Liver (tissue), 9 donors: ENCODE results near the gene SLC8A1. TPM values are rescaled to one million over a fixed set of nuclear protein-coding genes. Genes with fewer than 3 reads are reported as not detected.

Source experiments
- DNase-seq: peaks from one replicate; pipeline ENCODE4 v3.0.0-alpha.2; 2017; ENCODE audit warnings: low spot score
- H3K27ac ChIP-seq, 2 donors: one replicate each; pipeline ENCODE4 v1.7.0; 2013; ENCODE audit warnings: inconsistent platforms in 2 of 2, low read length in 2 of 2, control low read depth in 1 of 2, low read depth in 1 of 2, mild to moderate bottlenecking in 1 of 2
- H3K27me3 ChIP-seq, 4 donors: one replicate each; pipeline versions ENCODE4 v1.6.1 to v1.7.0; 2013; ENCODE audit warnings: low read length in 3 of 4, inconsistent platforms in 1 of 4, mild to moderate bottlenecking in 1 of 4, moderate library complexity in 1 of 4; ENCODE audit not compliant: control insufficient read depth in 4 of 4, insufficient read depth in 4 of 4
- H3K36me3 ChIP-seq, 4 donors: one replicate each; pipeline versions ENCODE4 v1.6.1 to v1.7.0; 2013; ENCODE audit warnings: low read length in 3 of 4, mild to moderate bottlenecking in 3 of 4, low read depth in 1 of 4, moderate library complexity in 1 of 4; ENCODE audit not compliant: control insufficient read depth in 4 of 4, insufficient read depth in 3 of 4
- H3K4me1 ChIP-seq, 4 donors: one replicate each; pipeline versions ENCODE4 v1.6.1 to v1.7.0; 2013; ENCODE audit warnings: low read length in 3 of 4, mild to moderate bottlenecking in 3 of 4, moderate library complexity in 1 of 4; ENCODE audit not compliant: control insufficient read depth in 4 of 4, insufficient read depth in 4 of 4
- H3K4me3 ChIP-seq, 3 donors: one replicate each; pipeline versions ENCODE4 v1.6.1 to v1.7.0; 2013; ENCODE audit warnings: low read length in 3 of 3, control low read depth in 1 of 3, low read depth in 1 of 3, mild to moderate bottlenecking in 1 of 3
- H3K9ac ChIP-seq, 2 donors: one replicate each; pipeline ENCODE4 v1.7.0; 2013; ENCODE audit warnings: low read length in 2 of 2, mild to moderate bottlenecking in 2 of 2, moderate library complexity in 2 of 2, control low read depth in 1 of 2, low read depth in 1 of 2
- H3K9me3 ChIP-seq, 4 donors: one replicate each; pipeline versions ENCODE4 v1.6.1 to v1.7.0; 2013; ENCODE audit warnings: low read length in 3 of 4; ENCODE audit not compliant: control insufficient read depth in 4 of 4
- EGR1 ChIP-seq, 2 donors: IDR thresholded peaks; 2 replicates each; pipeline ENCODE4 v1.6.1; 2016 to 2018; ENCODE audit warnings: antibody characterized with exemption in 2 of 2, low read depth in 2 of 2
- FOXA1 ChIP-seq: IDR thresholded peaks from 2 replicates; pipeline ENCODE4 v1.6.1; 2016; ENCODE audit warnings: antibody characterized with exemption
- FOXA2 ChIP-seq: IDR thresholded peaks from 2 replicates; pipeline ENCODE4 v1.6.1; 2016; ENCODE audit warnings: antibody characterized with exemption
- GABPA ChIP-seq, 2 donors: IDR thresholded peaks in 1 of 2; conservative IDR thresholded peaks in 1 of 2; 2 replicates each; pipeline ENCODE4 v1.6.1; 2016; ENCODE audit warnings: antibody characterized with exemption in 2 of 2, mild to moderate bottlenecking in 1 of 2, moderate library complexity in 1 of 2
- HNF4A ChIP-seq, 2 donors: conservative IDR thresholded peaks; 2 replicates each; pipeline ENCODE4 v1.6.1; 2016; ENCODE audit warnings: antibody characterized with exemption in 2 of 2, mild to moderate bottlenecking in 2 of 2
- HNF4G ChIP-seq: IDR thresholded peaks from 2 replicates; pipeline ENCODE4 v1.6.1; 2016; ENCODE audit warnings: antibody characterized with exemption
- JUND ChIP-seq, 2 donors: IDR thresholded peaks; 2 replicates each; pipeline ENCODE4 v1.6.1; 2016; ENCODE audit warnings: antibody characterized with exemption in 2 of 2
- RAD21 ChIP-seq, 2 donors: IDR thresholded peaks; 2 replicates each; pipeline ENCODE4 v1.6.1; 2016; ENCODE audit warnings: antibody characterized with exemption in 2 of 2, mild to moderate bottlenecking in 2 of 2
- SP1 ChIP-seq: IDR thresholded peaks from 2 replicates; pipeline ENCODE4 v1.6.1; 2018; ENCODE audit warnings: antibody characterized with exemption, mild to moderate bottlenecking
- TAF1 ChIP-seq: conservative IDR thresholded peaks from 2 replicates; pipeline ENCODE4 v1.6.1; 2016; ENCODE audit warnings: antibody characterized with exemption, mild to moderate bottlenecking
- YY1 ChIP-seq: IDR thresholded peaks from 2 replicates; pipeline ENCODE4 v1.6.1; 2016; ENCODE audit warnings: antibody characterized with exemption, mild to moderate bottlenecking
- WGBS: extraction: QIAGEN DNeasy Blood & Tissue Kit; methylation state at CpG from one replicate; pipeline ENCODE4 v1.1.7; 2013; 5-methylcytosine and 5-hydroxymethylcytosine counted together
- polyA plus RNA-seq, 2 donors: library from polyadenylated mRNA; stranded (reverse) in 1 of 2; unstranded in 1 of 2; fragments of 200-250 nt in 1 of 2; fragments of >200 nt in 1 of 2; fragmentation: Nextera tagmentation in 1 of 2; extraction: Ambion mirVana in 1 of 2; gene quantifications; one replicate each; pipeline versions ENCODE4 v1.2.1 to v1.2.3, GENCODE V29; 2013 to 2015
- total RNA-seq, 2 donors: library from RNA; depleted of rRNA; stranded (reverse); fragments of >200 nt; gene quantifications; one replicate each; pipeline ENCODE4 v1.2.3, GENCODE V29; 2014
- TF ChIP-seq, protein P1 (sequence below): fragments of 150-350 bp; IDR thresholded peaks from 2 replicates; pipeline ENCODE4 v1.5.1; 2017; ENCODE audit warnings: improper control_type of control experiment, low read depth, low read length; ENCODE audit not compliant: missing input control
- TF ChIP-seq, protein P2 (sequence below): IDR thresholded peaks from 2 replicates; pipeline ENCODE4 v1.6.1; 2016; ENCODE audit warnings: antibody characterized with exemption
- TF ChIP-seq, protein P3 (sequence below): IDR thresholded peaks from 2 replicates; pipeline ENCODE4 v1.6.1; 2016; ENCODE audit warnings: antibody characterized with exemption, mild to moderate bottlenecking
- TF ChIP-seq, protein P4 (sequence below): IDR thresholded peaks from 2 replicates; pipeline ENCODE4 v1.6.1; 2016; ENCODE audit warnings: antibody characterized with exemption
- TF ChIP-seq, protein P5 (sequence below): IDR thresholded peaks from 2 replicates; pipeline ENCODE4 v1.6.1; 2016; ENCODE audit warnings: antibody characterized with exemption
- donor health status: healthy.
- donor health status: healthy.
- donor health status: healthy.
- donor health status: healthy.
- donor health status: healthy.

Gene SLC8A1
- total and polyA plus RNA-seq, 4 donors, result 1.2 to 18.5 (median 8.2) TPM

DNA sequence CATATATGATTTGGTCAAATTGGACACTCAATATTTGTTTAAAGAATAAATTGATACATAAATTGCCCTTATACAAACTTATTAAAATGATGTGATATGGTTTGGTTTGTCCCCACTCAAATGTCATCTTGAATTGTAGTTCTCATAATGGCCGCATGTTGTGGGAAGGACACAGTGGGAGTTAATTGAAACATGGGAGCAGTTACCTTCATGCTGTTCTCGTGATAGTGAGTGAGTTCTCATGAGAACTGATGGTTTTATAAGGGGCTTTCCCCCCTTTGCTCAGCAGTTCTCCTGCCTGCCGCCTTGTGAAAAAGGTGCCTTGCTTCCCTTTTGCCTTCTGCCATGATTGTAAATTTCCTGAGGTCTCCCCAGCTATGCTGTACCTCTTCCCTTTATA, 34.0 kb upstream of the SLC8A1 start:
- H3K9ac ChIP-seq, result no peak overlapping the region
- no peak for DNase-seq
- H3K4me3 ChIP-seq, result no peak overlapping the region
- 68% methylated on average over 3 of the region's 3 CpGs for WGBS
- H3K4me1 ChIP-seq, result peaks cover 0 to 8% (median 0%) of the 10 kb centered on the region in 4 donors
- TF ChIP-seq GABPA (IDR thresholded peaks at IDR 0.05 in 1 of 2, conservative IDR thresholded peaks at IDR 0.05 in 1 of 2), result no peak
- no peak for TF ChIP-seq HNF4A (conservative IDR thresholded peaks at IDR 0.05)
- no peak overlapping the region for H3K27ac ChIP-seq
- H3K36me3 ChIP-seq, result no peaks in the 10 kb centered on the region
- H3K9me3 ChIP-seq, result no peaks in the 10 kb centered on the region
- H3K27me3 ChIP-seq, result no peaks in the 10 kb centered on the region

DNA sequence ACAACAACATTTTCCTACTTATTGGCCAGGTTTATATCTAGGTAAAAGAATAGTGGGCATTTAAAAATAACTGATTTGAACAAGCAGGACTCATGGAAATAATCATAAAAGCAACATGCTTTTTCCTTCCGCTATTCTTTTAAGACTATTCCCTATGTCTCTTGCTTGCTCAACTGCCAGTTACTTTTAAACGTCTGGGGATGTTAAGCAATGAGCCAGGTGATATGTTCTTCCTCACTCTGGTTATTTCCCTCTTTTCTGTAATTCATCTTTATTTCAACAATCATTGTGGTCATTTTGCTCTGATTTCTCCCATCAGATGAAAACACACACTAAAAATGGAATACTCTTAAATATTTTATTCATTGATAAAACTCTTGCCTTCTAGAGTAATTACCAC, 33.4 kb upstream of the SLC8A1 start:
- WGBS, result 56% methylated on average over 2 of the region's 2 CpGs
- Histone ChIP-seq H3K9me3 (no peaks in the 10 kb centered on the region), H3K27me3 (no peaks in the 10 kb centered on the region), H3K9ac (no peak overlapping the region), H3K27ac (no peak overlapping the region), H3K4me1 (peaks cover 0 to 8% (median 0%) of the 10 kb centered on the region in 4 donors), H3K4me3 (no peak overlapping the region), H3K36me3 (no peaks in the 10 kb centered on the region)
- TF ChIP-seq RAD21 (IDR thresholded peaks at IDR 0.05), result no peak
- TF ChIP-seq HNF4A (conservative IDR thresholded peaks at IDR 0.05), result no peak
- no peak for TF ChIP-seq FOXA2
- TF ChIP-seq GABPA (IDR thresholded peaks at IDR 0.05 in 1 of 2, conservative IDR thresholded peaks at IDR 0.05 in 1 of 2), result no peak
- no peak for TF ChIP-seq TAF1
- TF ChIP-seq FOXA1, result no peak
- TF ChIP-seq, protein P1, sequence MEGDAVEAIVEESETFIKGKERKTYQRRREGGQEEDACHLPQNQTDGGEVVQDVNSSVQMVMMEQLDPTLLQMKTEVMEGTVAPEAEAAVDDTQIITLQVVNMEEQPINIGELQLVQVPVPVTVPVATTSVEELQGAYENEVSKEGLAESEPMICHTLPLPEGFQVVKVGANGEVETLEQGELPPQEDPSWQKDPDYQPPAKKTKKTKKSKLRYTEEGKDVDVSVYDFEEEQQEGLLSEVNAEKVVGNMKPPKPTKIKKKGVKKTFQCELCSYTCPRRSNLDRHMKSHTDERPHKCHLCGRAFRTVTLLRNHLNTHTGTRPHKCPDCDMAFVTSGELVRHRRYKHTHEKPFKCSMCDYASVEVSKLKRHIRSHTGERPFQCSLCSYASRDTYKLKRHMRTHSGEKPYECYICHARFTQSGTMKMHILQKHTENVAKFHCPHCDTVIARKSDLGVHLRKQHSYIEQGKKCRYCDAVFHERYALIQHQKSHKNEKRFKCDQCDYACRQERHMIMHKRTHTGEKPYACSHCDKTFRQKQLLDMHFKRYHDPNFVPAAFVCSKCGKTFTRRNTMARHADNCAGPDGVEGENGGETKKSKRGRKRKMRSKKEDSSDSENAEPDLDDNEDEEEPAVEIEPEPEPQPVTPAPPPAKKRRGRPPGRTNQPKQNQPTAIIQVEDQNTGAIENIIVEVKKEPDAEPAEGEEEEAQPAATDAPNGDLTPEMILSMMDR, result no peak
- TF ChIP-seq, protein P2, sequence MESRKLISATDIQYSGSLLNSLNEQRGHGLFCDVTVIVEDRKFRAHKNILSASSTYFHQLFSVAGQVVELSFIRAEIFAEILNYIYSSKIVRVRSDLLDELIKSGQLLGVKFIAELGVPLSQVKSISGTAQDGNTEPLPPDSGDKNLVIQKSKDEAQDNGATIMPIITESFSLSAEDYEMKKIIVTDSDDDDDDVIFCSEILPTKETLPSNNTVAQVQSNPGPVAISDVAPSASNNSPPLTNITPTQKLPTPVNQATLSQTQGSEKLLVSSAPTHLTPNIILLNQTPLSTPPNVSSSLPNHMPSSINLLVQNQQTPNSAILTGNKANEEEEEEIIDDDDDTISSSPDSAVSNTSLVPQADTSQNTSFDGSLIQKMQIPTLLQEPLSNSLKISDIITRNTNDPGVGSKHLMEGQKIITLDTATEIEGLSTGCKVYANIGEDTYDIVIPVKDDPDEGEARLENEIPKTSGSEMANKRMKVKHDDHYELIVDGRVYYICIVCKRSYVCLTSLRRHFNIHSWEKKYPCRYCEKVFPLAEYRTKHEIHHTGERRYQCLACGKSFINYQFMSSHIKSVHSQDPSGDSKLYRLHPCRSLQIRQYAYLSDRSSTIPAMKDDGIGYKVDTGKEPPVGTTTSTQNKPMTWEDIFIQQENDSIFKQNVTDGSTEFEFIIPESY, result no peak
- TF ChIP-seq SP1, result no peak
- TF ChIP-seq, protein P3, sequence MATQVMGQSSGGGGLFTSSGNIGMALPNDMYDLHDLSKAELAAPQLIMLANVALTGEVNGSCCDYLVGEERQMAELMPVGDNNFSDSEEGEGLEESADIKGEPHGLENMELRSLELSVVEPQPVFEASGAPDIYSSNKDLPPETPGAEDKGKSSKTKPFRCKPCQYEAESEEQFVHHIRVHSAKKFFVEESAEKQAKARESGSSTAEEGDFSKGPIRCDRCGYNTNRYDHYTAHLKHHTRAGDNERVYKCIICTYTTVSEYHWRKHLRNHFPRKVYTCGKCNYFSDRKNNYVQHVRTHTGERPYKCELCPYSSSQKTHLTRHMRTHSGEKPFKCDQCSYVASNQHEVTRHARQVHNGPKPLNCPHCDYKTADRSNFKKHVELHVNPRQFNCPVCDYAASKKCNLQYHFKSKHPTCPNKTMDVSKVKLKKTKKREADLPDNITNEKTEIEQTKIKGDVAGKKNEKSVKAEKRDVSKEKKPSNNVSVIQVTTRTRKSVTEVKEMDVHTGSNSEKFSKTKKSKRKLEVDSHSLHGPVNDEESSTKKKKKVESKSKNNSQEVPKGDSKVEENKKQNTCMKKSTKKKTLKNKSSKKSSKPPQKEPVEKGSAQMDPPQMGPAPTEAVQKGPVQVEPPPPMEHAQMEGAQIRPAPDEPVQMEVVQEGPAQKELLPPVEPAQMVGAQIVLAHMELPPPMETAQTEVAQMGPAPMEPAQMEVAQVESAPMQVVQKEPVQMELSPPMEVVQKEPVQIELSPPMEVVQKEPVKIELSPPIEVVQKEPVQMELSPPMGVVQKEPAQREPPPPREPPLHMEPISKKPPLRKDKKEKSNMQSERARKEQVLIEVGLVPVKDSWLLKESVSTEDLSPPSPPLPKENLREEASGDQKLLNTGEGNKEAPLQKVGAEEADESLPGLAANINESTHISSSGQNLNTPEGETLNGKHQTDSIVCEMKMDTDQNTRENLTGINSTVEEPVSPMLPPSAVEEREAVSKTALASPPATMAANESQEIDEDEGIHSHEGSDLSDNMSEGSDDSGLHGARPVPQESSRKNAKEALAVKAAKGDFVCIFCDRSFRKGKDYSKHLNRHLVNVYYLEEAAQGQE, result no peak
- no peak for TF ChIP-seq YY1
- TF ChIP-seq, protein P4, sequence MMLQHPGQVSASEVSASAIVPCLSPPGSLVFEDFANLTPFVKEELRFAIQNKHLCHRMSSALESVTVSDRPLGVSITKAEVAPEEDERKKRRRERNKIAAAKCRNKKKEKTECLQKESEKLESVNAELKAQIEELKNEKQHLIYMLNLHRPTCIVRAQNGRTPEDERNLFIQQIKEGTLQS, result no peak
- TF ChIP-seq HNF4G, result no peak
- TF ChIP-seq, protein P5, sequence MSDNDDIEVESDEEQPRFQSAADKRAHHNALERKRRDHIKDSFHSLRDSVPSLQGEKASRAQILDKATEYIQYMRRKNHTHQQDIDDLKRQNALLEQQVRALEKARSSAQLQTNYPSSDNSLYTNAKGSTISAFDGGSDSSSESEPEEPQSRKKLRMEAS, result no peak
- TF ChIP-seq EGR1 (IDR thresholded peaks at IDR 0.05; ENCODE audit: low read depth in 2 of 2), result no peak
- no peak for TF ChIP-seq JUND (IDR thresholded peaks at IDR 0.05)
- no peak for DNase-seq
